Uterine smooth muscle cell (primary cell): ENCODE measurements around the gene ZNF766. TPM values are rescaled to one million over a fixed set of nuclear protein-coding genes. Genes with fewer than 3 reads are reported as not detected.

ENCODE experiments used
- total RNA-seq: library from RNA; depleted of rRNA; stranded (reverse); fragments of >200 nt; gene quantifications from 2 replicates; pipeline ENCODE4 v1.2.3, GENCODE V29; 2014

The ZNF766 gene
- 11.4 and 14.2 TPM in 2 replicates for total RNA-seq

GRCh38 chr19:52269338-52270261 is at the start of gene ZNF766:
Gene ZNF766 (plus strand): TSS chr19:52269587. CDS start chr19:52269614, 27 bp downstream.

GRCh38 chr19:52296773-52297600 is 27.6 kb downstream of the ZNF766 start, which contains the start of gene ZNF480:
Gene ZNF480 (plus strand): TSS chr19:52297169. CDS start chr19:52300413, 3,244 bp downstream.

GRCh38 chr19:52336117-52336790 is 66.9 kb downstream of the ZNF766 start, which contains the start of gene ZNF610:
Gene ZNF610 (plus strand): TSS chr19:52336243. CDS start chr19:52349173, 12,930 bp downstream.

Other genes starting within 250 kb of the ZNF766 start
- gene ZNF614, start 241.2 kb upstream of the ZNF766 start, total RNA-seq, result 8.6 and 12.0 TPM in 2 replicates
- 10.3 and 11.4 TPM in 2 replicates for gene ZNF432, start 220.7 kb upstream of the ZNF766 start, total RNA-seq
- 20.9 and 30.6 TPM in 2 replicates for gene ZNF841, start 173.8 kb upstream of the ZNF766 start, total RNA-seq
- 9.1 and 11.4 TPM in 2 replicates for gene ZNF616, start 129.6 kb upstream of the ZNF766 start, total RNA-seq
- 4.2 and 7.9 TPM in 2 replicates for gene ZNF836, start 98.0 kb upstream of the ZNF766 start, total RNA-seq
- gene PPP2R1A, start 79.5 kb upstream of the ZNF766 start, total RNA-seq, result 178 and 179 TPM in 2 replicates
- 4.5 and 6.0 TPM in 2 replicates for gene ZNF480, start 27.6 kb downstream of the ZNF766 start, total RNA-seq
- 1.00 and 2.7 TPM in 2 replicates for gene ZNF610, start 66.7 kb downstream of the ZNF766 start, total RNA-seq
- 23.8 and 28.4 TPM in 2 replicates for gene ZNF880, start 100.3 kb downstream of the ZNF766 start, total RNA-seq
- 18.4 and 24.2 TPM in 2 replicates for gene ZNF528, start 128.3 kb downstream of the ZNF766 start, total RNA-seq
- gene ZNF534, start 159.6 kb downstream of the ZNF766 start, total RNA-seq, result 0.25 TPM in 1 of 2 replicates, not detected in the other
- gene ZNF578, start 184.0 kb downstream of the ZNF766 start, total RNA-seq, result 2.8 and 3.5 TPM in 2 replicates